DMS 273 treated with DMSO at 0.1 percent for 48 hours (cell line): ENCODE measurements around the gene PPP2R3B.

Source experiments
- DNase-seq: peaks from one replicate; lab custom pipeline; 2025; lab: John Stamatoyannopoulos, UW

The PPP2R3B gene

GRCh38 chrX:302975-303374 lies 83.7 kb downstream of the PPP2R3B start:
- DNase-seq: no peak

DNA sequence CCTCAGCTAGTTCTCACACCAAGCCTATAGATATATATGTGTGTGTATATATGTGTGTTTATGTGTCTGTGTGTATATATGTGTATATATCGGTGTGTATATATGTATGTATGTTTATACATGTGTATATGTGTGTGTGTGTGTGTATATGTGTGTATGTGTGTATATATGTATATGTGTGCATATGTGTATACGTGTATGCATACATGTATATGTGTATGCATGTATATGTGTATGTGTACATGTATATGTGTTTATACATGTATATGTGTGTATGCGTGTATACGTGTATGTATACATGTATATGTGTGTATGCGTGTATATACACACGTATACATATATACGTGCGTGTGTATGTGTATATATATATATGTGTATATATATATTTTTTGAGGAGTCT lies 86.4 kb downstream of the PPP2R3B start:
- no peak for DNase-seq

GRCh38 chrX:298993-299392 lies 87.7 kb downstream of the PPP2R3B start:
- no peak for DNase-seq

GRCh38 chrX:295136-295535 lies 91.6 kb downstream of the PPP2R3B start:
- no peak for DNase-seq

- DNase-seq: no peak
These were observed 93.5 kb downstream of the PPP2R3B start for GRCh38 chrX:292900-293897.

DNA sequence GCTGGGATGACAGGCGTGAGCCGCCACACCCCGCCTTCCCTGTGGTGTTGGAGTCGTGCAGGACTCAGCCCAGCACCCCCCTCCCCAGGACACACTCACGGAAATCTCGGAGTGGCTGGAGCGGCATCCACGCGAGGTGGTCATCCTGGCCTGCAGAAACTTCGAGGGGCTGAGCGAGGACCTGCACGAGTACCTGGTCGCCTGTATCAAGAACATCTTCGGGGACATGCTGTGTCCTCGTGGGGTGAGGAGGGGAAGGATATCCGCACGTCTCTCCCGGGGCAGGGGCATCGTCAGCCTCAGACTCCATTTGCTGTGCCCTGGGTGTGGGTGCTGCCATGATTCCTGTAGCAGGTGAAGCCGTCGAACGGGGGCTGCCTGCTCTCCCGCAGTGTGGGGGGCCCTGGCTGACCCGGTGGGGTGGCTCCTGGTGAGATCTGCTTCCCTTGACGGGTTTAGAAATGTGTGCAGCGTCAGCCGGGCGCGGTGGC lies 95.3 kb downstream of the PPP2R3B start:
- no peak for DNase-seq

DNA sequence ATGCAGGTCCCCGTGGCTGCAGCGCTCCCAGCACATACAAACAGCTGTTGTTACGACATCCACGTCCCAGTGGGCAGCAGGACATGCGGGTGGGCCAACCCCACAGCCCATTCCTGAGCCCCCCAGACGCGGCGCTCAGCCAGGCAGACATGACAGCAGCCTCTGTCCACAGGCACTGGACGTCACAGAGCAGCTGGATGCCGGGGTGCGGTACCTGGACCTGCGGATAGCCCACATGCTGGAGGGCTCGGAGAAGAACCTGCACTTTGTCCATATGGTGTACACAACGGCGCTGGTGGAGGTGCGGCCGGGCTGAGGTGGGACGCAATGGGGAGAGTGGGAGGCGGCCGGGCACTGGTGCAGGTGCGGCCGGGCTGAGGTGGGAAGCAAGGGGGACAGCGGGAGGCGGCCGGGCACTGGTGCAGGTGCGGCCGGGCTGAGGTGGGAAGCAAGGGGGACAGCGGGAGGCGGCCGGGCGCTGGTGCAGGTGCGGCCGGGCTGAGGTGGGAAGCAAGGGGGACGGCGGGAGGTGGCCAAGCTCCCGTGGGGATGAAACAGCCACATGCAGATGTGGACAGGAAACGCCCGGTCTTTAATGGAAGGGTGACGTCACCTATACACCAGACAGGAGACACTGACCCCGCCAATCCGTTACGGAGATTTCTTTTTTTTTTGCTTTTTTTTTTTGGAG lies 96.1 kb downstream of the PPP2R3B start:
- no peak for DNase-seq

- no peak for DNase-seq
These were observed 98.1 kb downstream of the PPP2R3B start for GRCh38 chrX:288561-288991.

GRCh38 chrX:287670-288069 lies 99.0 kb downstream of the PPP2R3B start:
- DNase-seq: no peak

DNA sequence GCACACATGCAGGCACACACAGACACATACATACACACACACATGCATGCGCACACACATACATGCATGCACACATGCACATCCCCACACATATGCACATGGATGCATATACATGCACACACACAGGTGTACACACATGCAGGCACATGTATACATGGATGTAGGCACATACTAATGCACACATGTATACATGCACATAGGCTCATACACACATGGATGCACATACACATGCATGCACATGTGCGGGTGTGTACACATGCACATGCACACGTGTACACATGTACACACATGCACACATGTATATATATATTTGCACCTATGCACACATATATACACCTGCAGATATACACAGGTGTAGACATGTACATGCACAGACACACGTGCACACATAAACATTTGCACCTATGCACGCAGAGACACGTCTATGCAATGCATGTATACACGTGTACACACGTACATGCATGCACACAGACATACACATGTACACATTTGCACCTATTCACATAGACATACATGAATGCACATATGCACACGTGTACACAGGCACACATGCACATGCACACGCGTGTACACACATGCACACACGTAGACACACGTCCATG lies 101.5 kb downstream of the PPP2R3B start:
- DNase-seq: no peak
